Central memory CD4-positive, alpha-beta T cell (primary cell): ENCODE results near the gene ANKRD61.
A peak's percentile ranks its signal among the peaks of the same experiment; 100 is the strongest.
"Not testable (repeated sequence)": the region's sequence is repeated elsewhere in the genome, so short reads cannot be mapped to it uniquely, and the experiment has no call there.

Experiments
- DNase-seq: peaks from one replicate; pipeline ENCODE4 v3.0.0; 2022
- total RNA-seq, 3 experiments: gene quantifications; one replicate each; lab custom pipeline; 2026; lab: John Stamatoyannopoulos, UW

The ANKRD61 gene
- 0 to 0.42 (median 0) reads per million in 3 experiments for total RNA-seq

DNA sequence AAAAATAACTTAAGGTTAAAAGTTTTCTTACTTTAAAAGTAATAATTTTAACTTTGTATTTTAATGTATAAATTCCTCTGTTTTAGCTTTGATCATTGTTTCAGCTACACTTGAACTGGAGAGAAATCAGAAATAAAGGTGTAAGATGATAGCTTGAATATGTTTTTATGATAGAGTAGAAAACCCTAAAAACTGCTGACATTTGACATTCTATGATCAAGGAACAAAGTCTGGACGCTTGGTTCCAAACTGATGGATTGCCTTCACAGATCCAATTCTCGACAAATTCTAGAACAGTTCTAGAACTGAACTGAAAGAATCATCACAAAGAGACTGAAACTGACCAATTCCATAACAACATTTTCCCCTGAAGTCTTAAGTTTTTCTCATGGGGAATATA, at the start of gene ANKRD61:
TSS of gene ANKRD61 (plus strand) at position 389 of the 400 bp plus-strand sequence. CDS start at position 389, 0 bp downstream.
- no peak for DNase-seq

DNA sequence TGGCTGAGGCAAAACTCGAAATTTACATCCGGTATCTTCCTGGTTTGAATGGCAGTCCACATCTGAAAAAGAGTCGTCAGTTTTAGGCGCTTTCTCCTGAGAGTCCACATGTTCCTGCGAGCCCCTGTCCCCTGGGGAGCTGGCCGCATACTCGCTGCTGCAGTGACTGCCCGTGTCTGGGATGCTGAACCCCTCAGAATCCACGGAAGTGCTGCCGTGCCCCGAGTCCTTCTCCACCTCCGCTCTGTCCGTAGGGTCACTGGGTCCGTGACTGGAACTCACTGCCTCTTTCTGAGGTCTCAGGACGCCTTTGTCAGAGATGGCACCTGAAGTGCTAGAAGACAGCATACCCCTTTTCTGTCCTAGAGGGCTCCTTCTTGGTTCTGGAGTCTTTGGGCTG, 44.1 kb upstream of the ANKRD61 start:
- DNase-seq: not testable (repeated sequence)

DNA sequence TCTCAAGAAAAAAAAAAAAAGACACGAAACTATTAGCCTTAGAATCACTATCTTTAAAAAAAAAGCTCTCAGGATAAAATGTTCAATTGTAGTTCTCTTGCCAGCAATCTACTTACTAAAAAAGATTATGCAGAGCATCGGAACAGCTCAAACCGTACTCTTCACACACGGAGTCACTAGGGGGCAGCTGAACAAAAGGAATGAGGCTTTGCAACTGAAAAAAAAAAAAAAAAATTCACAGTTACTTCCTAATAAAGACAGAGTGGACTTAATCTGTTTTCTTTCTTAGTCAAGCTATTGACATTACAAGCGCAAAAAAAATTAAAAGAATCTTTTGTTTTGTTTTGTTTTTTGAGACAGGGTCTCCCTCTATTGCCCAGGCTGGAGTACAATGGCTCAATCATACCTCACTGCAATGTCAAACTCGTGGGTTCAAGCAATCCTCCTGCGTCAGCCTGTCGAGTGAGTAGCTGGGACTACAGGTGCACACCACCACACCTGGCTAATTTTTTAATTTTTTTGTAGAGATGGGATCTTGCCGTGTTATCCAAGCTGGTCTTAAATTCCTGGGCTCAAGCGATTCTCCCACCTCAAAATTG, 33.9 kb upstream of the ANKRD61 start:
- DNase-seq: peak; percentile 50

GRCh38 chr7:6007386-6007785, 23.8 kb upstream of the ANKRD61 start:
- no peak for DNase-seq

GRCh38 chr7:6007835-6008590, 23.2 kb upstream of the ANKRD61 start:
- DNase-seq: not testable (repeated sequence)

DNA sequence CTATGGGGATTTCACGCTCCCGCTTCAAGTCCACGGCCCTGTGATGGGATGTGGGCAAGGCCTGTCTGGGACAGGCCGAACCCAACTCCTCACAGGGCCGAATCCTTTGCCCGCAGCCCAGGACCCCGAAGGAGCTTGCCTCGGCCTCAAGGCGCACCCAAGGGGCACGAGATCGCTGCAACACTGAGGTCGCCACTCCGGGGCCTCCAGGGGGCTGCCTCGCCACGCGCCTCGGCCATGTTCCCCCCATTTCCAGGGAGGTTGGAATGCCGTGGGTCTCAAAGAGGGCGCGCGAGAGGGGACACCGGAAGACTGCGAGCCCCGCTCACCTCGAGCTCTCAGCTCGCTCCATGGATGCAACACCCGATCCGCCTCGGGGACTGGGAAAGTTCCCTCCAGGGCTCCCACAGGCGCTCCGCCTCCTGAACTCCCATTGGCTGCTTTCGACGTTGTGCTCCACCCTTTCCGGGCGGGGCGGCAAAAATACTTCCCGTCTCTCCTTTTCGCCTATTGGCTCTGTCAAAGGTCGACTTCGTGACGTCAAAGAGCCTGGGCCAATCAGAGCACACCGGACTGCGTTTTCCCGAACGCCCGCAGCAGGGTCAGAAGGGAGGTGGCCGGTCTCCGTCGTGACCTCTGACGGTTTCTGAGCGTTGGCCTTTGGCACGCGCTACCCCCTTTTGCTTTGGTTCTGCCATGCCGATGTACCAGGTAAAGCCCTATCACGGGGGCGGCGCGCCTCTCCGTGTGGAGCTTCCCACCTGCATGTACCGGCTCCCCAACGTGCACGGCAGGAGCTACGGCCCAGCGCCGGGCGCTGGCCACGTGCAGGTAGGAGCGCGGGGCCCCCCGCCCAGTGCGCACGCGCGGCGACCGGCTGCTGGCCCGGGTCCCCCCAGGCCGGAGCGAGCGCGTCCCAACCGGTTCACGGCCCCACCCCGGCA, 22.2 kb upstream of the ANKRD61 start, which contains the start of the genes AIMP2 and PMS2:
TSS of gene AIMP2 (plus strand) at position 605 of the 944 bp plus-strand sequence. CDS start at position 697, 92 bp downstream.
TSS of gene PMS2 (minus strand) at position 382 of the 944 bp plus-strand sequence. CDS start at position 352, 30 bp downstream.
- peak; percentile 94 for DNase-seq

- DNase-seq: not testable (repeated sequence)
Measured at GRCh38 chr7:6010370-6010769, 20.8 kb upstream of the ANKRD61 start.

- no peak for DNase-seq
Measured at GRCh38 chr7:6011541-6011940, 19.6 kb upstream of the ANKRD61 start.

DNA sequence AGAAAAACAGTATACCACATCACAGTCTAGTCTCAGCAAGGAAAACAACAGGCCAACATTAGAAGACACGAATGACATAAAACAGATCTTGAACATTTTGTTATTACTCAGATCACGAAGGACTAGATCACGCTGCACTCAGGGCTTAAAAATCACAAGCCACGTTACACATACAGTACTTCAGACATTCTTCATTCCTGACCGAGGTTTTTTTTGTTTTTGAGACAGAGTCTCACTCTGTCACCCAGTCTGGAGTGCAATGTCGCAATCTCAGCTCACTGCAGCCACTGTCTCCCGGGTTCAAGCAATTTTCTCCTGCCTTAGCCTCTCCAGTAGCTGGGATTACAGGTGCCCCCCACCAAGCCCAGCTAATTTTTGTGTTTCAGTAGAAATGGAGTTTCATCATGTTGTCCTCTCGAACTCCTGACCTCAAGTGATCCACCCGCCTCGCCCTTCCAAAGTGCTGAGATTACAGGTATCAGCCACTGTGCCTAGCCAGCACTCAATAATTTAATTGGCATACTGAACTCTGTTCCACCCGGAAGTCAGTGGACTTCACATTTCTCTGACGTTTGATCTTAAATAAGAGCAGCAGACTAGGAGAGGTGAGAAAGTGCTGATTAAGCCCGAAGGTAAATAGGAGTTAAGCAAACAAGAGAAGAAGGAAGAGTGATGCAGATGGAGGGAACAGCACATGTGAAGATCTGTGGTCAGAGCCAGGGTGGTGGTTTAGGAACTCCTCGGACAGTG, 18.6 kb upstream of the ANKRD61 start:
- no peak for DNase-seq

DNA sequence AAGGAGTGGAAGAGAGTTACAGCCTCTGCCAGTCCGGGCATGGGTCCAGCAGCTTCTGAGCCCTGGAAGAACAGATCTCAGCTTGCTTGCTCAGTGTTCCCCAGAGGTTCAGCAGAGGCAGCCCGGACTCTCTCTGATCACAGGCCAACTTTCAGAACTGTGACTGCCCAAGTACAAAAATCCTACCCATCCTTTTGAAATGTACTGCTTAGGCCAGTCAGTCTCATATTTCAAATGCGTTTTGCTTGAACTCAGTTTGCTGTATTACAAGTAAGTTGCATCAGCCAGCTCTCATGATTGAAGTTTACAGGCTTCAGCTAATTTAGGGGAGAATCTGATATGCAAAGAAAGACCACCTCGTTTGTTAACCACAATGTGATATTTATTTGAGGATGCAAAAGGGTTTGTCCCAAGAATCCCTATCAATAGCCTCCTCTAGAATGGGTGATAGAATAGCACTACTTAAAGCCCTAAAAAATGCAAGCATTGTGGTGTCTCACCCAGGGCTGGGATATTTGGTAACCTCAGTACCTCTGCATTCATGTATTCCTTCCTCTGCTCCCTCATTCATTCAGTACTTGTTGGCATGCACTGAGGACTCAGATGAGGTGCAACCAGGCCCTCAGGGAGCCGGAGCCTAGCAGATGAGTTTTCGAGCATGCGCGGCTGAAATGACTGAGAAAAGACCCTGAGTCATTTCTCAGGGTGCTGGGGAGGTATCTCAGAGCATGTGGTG, 15.1 kb upstream of the ANKRD61 start:
- no peak for DNase-seq

DNA sequence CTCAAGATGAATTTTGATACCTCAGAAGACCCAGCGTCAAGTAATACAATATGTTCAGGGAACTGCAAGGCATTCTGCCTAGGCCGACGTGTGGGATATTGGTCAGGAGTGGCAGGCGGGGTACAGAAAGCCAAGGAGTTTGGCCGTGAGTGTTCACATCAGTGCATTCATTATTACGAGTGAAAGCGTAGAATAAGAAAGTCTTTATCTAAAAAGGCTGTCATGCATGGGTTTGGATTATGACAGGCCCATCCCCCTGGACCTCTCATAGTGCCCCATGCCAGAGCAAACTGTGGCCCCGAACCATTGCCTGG, 14.6 kb upstream of the ANKRD61 start:
- DNase-seq: no peak

- no peak for DNase-seq
Measured at GRCh38 chr7:6020371-6021286, 10.5 kb upstream of the ANKRD61 start.

DNA sequence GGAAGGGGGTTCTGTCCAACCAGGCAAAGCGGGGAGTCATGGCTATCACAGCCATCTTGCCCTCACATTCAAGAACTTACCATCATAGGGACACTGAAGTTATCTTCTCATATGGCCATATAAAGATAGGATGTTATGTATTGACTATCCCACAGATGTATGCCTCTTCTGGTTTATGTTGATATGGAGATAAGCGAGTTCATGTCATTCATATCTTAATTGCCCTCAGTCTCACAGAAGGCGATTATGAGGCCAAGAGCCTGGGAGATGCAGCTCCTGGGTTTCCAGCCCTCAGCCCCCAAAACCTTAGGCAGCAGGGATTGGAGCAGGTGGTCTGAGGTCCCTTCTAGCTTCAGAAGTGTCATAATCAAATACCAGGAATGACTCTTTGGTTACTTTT, 8.5 kb upstream of the ANKRD61 start:
- no peak for DNase-seq

- DNase-seq: no peak
Measured at GRCh38 chr7:6023974-6024435, 7.2 kb upstream of the ANKRD61 start.

GRCh38 chr7:6026011-6026819, 5.0 kb upstream of the ANKRD61 start:
- DNase-seq: peak; percentile 71

GRCh38 chr7:6026820-6027311, 4.3 kb upstream of the ANKRD61 start:
- DNase-seq: no peak

- DNase-seq: no peak
Measured at GRCh38 chr7:6027806-6028365, 3.3 kb upstream of the ANKRD61 start.

GRCh38 chr7:6028563-6028962, 2.6 kb upstream of the ANKRD61 start:
- DNase-seq: no peak

- no peak for DNase-seq
Measured at GRCh38 chr7:6031567-6031966, 391 bp downstream of the ANKRD61 start.
